HEK293 (cell line): ENCODE results near the gene PDGFD.
A peak's percentile ranks its signal among the peaks of the same experiment; 100 is the strongest.

Experiments used
- EGR2 ChIP-seq: fragments of 450-650 bp; formaldehyde crosslinking; IDR thresholded peaks from 2 replicates; pipeline ENCODE4 v1.5.1; 2016; ENCODE audit warnings: low read depth, missing biosample characterization, missing genetic modification characterization
- ELK4 ChIP-seq: IDR thresholded peaks from 2 replicates; pipeline ENCODE4 v1.6.1; 2011; ENCODE audit warnings: mild to moderate bottlenecking, low read depth, low read length, borderline replicate concordance
- GLIS2 ChIP-seq: fragments of 450-650 bp; formaldehyde crosslinking; IDR thresholded peaks from 2 replicates; pipeline ENCODE4 v1.5.1; 2016; ENCODE audit warnings: missing biosample characterization, missing genetic modification characterization
- HIC1 ChIP-seq: fragments of 450-650 bp; formaldehyde crosslinking; IDR thresholded peaks from 2 replicates; pipeline ENCODE4 v1.5.1; 2016; ENCODE audit warnings: missing biosample characterization, missing genetic modification characterization
- HOXC10 ChIP-seq: sonication (generic); formaldehyde crosslinking; IDR thresholded peaks from 2 replicates; pipeline ENCODE4 v1.8.1; 2023; ENCODE audit warnings: mild to moderate bottlenecking, missing genetic modification reagents
- INSM2 ChIP-seq: fragments of 450-650 bp; formaldehyde crosslinking; IDR thresholded peaks from 2 replicates; pipeline ENCODE4 v1.5.1; 2016; ENCODE audit warnings: missing biosample characterization, missing genetic modification characterization
- RBAK ChIP-seq: fragments of 450-650 bp; formaldehyde crosslinking; IDR thresholded peaks from 2 replicates; pipeline ENCODE4 v1.5.1; 2016; ENCODE audit warnings: missing biosample characterization, missing genetic modification characterization
- SCRT2 ChIP-seq: fragments of 450-650 bp; formaldehyde crosslinking; IDR thresholded peaks from 2 replicates; pipeline ENCODE4 v1.5.1; 2016; ENCODE audit warnings: missing biosample characterization, missing genetic modification characterization
- SP2 ChIP-seq: fragments of 450-650 bp; formaldehyde crosslinking; IDR thresholded peaks from 2 replicates; pipeline ENCODE4 v1.5.1; 2016; ENCODE audit warnings: missing biosample characterization, missing genetic modification characterization
- SP7 ChIP-seq: fragments of 450-650 bp; formaldehyde crosslinking; IDR thresholded peaks from 2 replicates; pipeline ENCODE4 v1.5.1; 2016; ENCODE audit warnings: missing biosample characterization, missing genetic modification characterization
- ZBTB10 ChIP-seq: fragments of 450-650 bp; formaldehyde crosslinking; IDR thresholded peaks from 2 replicates; pipeline ENCODE4 v1.5.1; 2016; ENCODE audit warnings: missing biosample characterization, missing genetic modification characterization
- ZBTB11 ChIP-seq: fragments of 450-650 bp; formaldehyde crosslinking; conservative IDR thresholded peaks from 2 replicates; pipeline ENCODE4 v1.5.1; 2016; ENCODE audit warnings: low read depth, missing biosample characterization, missing genetic modification characterization
- ZBTB17 ChIP-seq: fragments of 450-650 bp; formaldehyde crosslinking; IDR thresholded peaks from 2 replicates; pipeline ENCODE4 v1.5.1; 2016; ENCODE audit warnings: missing biosample characterization, missing genetic modification characterization
- ZBTB21 ChIP-seq: fragments of 450-650 bp; formaldehyde crosslinking; IDR thresholded peaks from 2 replicates; pipeline ENCODE4 v1.5.1; 2017; ENCODE audit warnings: missing biosample characterization, missing genetic modification characterization
- ZBTB7A ChIP-seq: fragments of 450-650 bp; formaldehyde crosslinking; IDR thresholded peaks from 2 replicates; pipeline ENCODE4 v1.5.1; 2016; ENCODE audit warnings: low read depth, missing biosample characterization, missing genetic modification characterization
- ZEB2 ChIP-seq: fragments of 450-650 bp; formaldehyde crosslinking; IDR thresholded peaks from 2 replicates; pipeline ENCODE4 v1.5.1; 2016; ENCODE audit warnings: missing biosample characterization, missing genetic modification characterization
- ZIC2 ChIP-seq: fragments of 450-650 bp; formaldehyde crosslinking; IDR thresholded peaks from 2 replicates; pipeline ENCODE4 v1.5.1; 2016; ENCODE audit warnings: missing biosample characterization, missing genetic modification characterization
- ZNF10 ChIP-seq: fragments of 450-650 bp; formaldehyde crosslinking; IDR thresholded peaks from 2 replicates; pipeline ENCODE4 v1.5.1; 2017; ENCODE audit warnings: missing biosample characterization, missing genetic modification characterization
- ZNF133 ChIP-seq: fragments of 450-650 bp; formaldehyde crosslinking; IDR thresholded peaks from 2 replicates; pipeline ENCODE4 v1.5.1; 2016; ENCODE audit warnings: missing biosample characterization, missing genetic modification characterization
- ZNF169 ChIP-seq: fragments of 450-650 bp; formaldehyde crosslinking; IDR thresholded peaks from 2 replicates; pipeline ENCODE4 v1.5.1; 2016; ENCODE audit warnings: missing biosample characterization, missing genetic modification characterization
- ZNF184 ChIP-seq: fragments of 450-650 bp; IDR thresholded peaks from 2 replicates; pipeline ENCODE4 v1.5.1; 2018; ENCODE audit warnings: missing biosample characterization, mild to moderate bottlenecking, missing genetic modification characterization
- ZNF2 ChIP-seq: fragments of 450-650 bp; formaldehyde crosslinking; IDR thresholded peaks from 2 replicates; pipeline ENCODE4 v1.5.1; 2016; ENCODE audit warnings: missing biosample characterization, missing genetic modification characterization
- ZNF394 ChIP-seq: fragments of 450-650 bp; formaldehyde crosslinking; IDR thresholded peaks from 2 replicates; pipeline ENCODE4 v1.5.1; 2016; ENCODE audit warnings: missing biosample characterization, missing genetic modification characterization, mild to moderate bottlenecking, moderate library complexity, borderline replicate concordance
- ZNF404 ChIP-seq: fragments of 450-650 bp; formaldehyde crosslinking; IDR thresholded peaks from 2 replicates; pipeline ENCODE4 v1.5.1; 2017; ENCODE audit warnings: missing biosample characterization, missing genetic modification characterization
- ZNF433 ChIP-seq: fragments of 450-650 bp; formaldehyde crosslinking; IDR thresholded peaks from 2 replicates; pipeline ENCODE4 v1.5.1; 2016; ENCODE audit warnings: missing biosample characterization, missing genetic modification characterization, low read depth
- ZNF530 ChIP-seq: fragments of 450-650 bp; formaldehyde crosslinking; IDR thresholded peaks from 2 replicates; pipeline ENCODE4 v1.5.1; 2016; ENCODE audit warnings: low read depth, missing biosample characterization, missing genetic modification characterization
- ZNF600 ChIP-seq: fragments of 450-650 bp; formaldehyde crosslinking; IDR thresholded peaks from 2 replicates; pipeline ENCODE4 v1.5.1; 2016; ENCODE audit warnings: missing biosample characterization, missing genetic modification characterization
- ZNF610 ChIP-seq: fragments of 450-650 bp; formaldehyde crosslinking; IDR thresholded peaks from 2 replicates; pipeline ENCODE4 v1.5.1; 2016; ENCODE audit warnings: missing biosample characterization, missing genetic modification characterization, borderline replicate concordance
- ZNF660 ChIP-seq: fragments of 450-650 bp; IDR thresholded peaks from 2 replicates; pipeline ENCODE4 v1.5.1; 2018; ENCODE audit warnings: missing biosample characterization, mild to moderate bottlenecking, missing genetic modification characterization

The PDGFD gene

GRCh38 chr11:104164028-104164520 is at the start of gene PDGFD (continued):
- peak; percentile 66; the same call in 1 of the 2 replicates for TF ChIP-seq ZBTB10 (tag by site-specific recombination)
- TF ChIP-seq ZNF394: 0 out of 2 replicates have a peak, but pooled peaks have one; percentile 29
- TF ChIP-seq ZBTB7A (tag by site-specific recombination): no peak
- TF ChIP-seq ZNF660 (tag by site-specific recombination): peak; percentile 82
- TF ChIP-seq ZBTB21 (tag by site-specific recombination): 0 out of 2 replicates have a peak, but pooled peaks have one; percentile 45
- no peak for TF ChIP-seq ZNF404 (tag by site-specific recombination)
- no peak for TF ChIP-seq ZNF133 (tag by site-specific recombination)
- TF ChIP-seq SP7: peak; percentile 9
- TF ChIP-seq ZNF169 (tag by site-specific recombination): no peak
- TF ChIP-seq ZIC2: peak; percentile 44; the same call in 1 of the 2 replicates
- peak; percentile 69 for TF ChIP-seq ZBTB11 (tag by site-specific recombination)
- TF ChIP-seq RBAK (tag by site-specific recombination): no peak
- no peak for TF ChIP-seq ZNF184 (tag by site-specific recombination)
- no peak for TF ChIP-seq ELK4
- TF ChIP-seq INSM2 (tag by site-specific recombination): no peak
- TF ChIP-seq ZNF2: peak; percentile 90
- 0 out of 2 replicates have a peak, but pooled peaks have one; percentile 14 for TF ChIP-seq EGR2 (tag by site-specific recombination)
- peak; percentile 94 for TF ChIP-seq ZNF600
- TF ChIP-seq ZBTB17 (tag by site-specific recombination): peak; percentile 91
- TF ChIP-seq ZEB2 (tag by site-specific recombination): peak; percentile 56; the same call in 1 of the 2 replicates
- TF ChIP-seq HOXC10 (CRISPR knock-in tag): 0 out of 2 replicates have a peak, but pooled peaks have one; percentile 1
- TF ChIP-seq GLIS2 (tag by site-specific recombination): peak; percentile 73
- TF ChIP-seq ZNF433: no peak
- peak; percentile 99 for TF ChIP-seq SCRT2
- TF ChIP-seq ZNF610: no peak
- TF ChIP-seq SP2 (tag by site-specific recombination): peak; percentile 55
- no peak for TF ChIP-seq HIC1 (tag by site-specific recombination)
- TF ChIP-seq ZNF530 (tag by site-specific recombination): no peak
- peak; percentile 46; the same call in 1 of the 2 replicates for TF ChIP-seq ZNF10 (tag by site-specific recombination)
